Uterus (tissue), 2 donors: Measurements from ENCODE around the gene NCOA3.

ENCODE experiments used
- POLR2A ChIP-seq, 2 donors: fragments of 450-650 bp; IDR thresholded peaks; one replicate each; pipeline ENCODE4 v1.6.1; 2016; ENCODE audit warnings: antibody characterized with exemption in 2 of 2, mild to moderate bottlenecking in 1 of 2, moderate library complexity in 1 of 2
- TF ChIP-seq, protein P1 (sequence below), 4 experiments: fragments of 200-600 bp in 2 of 4; fragments of 450-650 bp in 2 of 4; sonication (generic) in 2 of 4; IDR thresholded peaks; one replicate each; pipeline ENCODE4 v1.5.1; 2016 to 2019; ENCODE audit warnings: antibody characterized with exemption in 4 of 4, mild to moderate bottlenecking in 2 of 4, moderate library complexity in 1 of 4

DNA sequence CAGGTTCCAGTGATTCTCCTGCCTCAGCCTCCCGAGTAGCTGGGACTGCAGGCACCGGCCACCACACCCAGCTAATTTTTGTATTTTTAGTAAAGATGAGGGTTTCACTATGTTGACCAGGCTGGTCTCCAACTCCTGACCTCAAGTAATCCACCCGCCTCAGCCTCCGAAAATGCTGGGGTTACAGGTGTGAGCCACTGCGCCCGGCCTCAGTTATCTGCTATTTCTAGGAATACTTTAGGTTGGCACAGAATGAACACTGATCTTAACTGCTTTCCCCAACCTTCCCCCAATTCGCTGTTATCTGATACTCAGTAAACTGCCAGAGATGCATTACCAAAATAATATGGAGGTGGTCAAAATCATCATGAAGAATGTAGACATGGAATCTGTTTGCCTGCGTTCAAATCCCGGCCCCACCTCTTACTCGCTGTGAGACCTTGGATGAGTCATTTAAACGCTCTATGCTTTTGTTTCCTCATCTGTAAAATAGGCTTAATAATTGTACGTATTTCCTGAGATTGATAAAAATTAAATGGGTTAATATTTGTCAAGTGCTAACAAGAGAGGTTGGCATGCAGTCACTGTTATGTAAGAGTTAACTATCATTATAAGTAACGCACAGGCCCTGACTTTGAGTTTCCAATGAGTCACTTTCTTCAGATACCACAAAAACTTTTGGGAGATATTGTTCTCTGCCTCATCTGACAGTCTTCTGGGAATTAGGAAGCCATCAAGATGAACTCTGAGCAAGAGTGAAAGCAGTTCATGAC, 44.5 kb upstream of the NCOA3 start:
- TF ChIP-seq, protein P1, sequence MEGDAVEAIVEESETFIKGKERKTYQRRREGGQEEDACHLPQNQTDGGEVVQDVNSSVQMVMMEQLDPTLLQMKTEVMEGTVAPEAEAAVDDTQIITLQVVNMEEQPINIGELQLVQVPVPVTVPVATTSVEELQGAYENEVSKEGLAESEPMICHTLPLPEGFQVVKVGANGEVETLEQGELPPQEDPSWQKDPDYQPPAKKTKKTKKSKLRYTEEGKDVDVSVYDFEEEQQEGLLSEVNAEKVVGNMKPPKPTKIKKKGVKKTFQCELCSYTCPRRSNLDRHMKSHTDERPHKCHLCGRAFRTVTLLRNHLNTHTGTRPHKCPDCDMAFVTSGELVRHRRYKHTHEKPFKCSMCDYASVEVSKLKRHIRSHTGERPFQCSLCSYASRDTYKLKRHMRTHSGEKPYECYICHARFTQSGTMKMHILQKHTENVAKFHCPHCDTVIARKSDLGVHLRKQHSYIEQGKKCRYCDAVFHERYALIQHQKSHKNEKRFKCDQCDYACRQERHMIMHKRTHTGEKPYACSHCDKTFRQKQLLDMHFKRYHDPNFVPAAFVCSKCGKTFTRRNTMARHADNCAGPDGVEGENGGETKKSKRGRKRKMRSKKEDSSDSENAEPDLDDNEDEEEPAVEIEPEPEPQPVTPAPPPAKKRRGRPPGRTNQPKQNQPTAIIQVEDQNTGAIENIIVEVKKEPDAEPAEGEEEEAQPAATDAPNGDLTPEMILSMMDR (IDR thresholded peaks at IDR 0.05), result no peak
- no peak for TF ChIP-seq POLR2A (IDR thresholded peaks at IDR 0.05)
